HEK293 (cell line): ENCODE results near the gene WASHC4.

Experiments used
- GLI2 ChIP-seq: fragments of 450-650 bp; formaldehyde crosslinking; IDR thresholded peaks from 2 replicates; pipeline ENCODE4; 2017; ENCODE audit warnings: missing biosample characterization, missing genetic modification characterization, low read depth, borderline replicate concordance
- KLF7 ChIP-seq: fragments of 450-650 bp; formaldehyde crosslinking; IDR thresholded peaks from 2 replicates; pipeline ENCODE4 v1.5.1; 2016; ENCODE audit warnings: missing biosample characterization, missing genetic modification characterization, borderline replicate concordance
- MYNN ChIP-seq: fragments of 450-650 bp; formaldehyde crosslinking; IDR thresholded peaks from 2 replicates; pipeline ENCODE4 v1.5.1; 2016; ENCODE audit warnings: missing biosample characterization, missing genetic modification characterization, borderline replicate concordance
- PRDM2 ChIP-seq: fragments of 450-650 bp; formaldehyde crosslinking; IDR thresholded peaks from 2 replicates; pipeline ENCODE4 v1.5.1; 2016; ENCODE audit warnings: missing biosample characterization, missing genetic modification characterization, borderline replicate concordance
- REPIN1 ChIP-seq: fragments of 450-650 bp; formaldehyde crosslinking; IDR thresholded peaks from 2 replicates; pipeline ENCODE4 v1.5.1; 2017; ENCODE audit warnings: missing biosample characterization, missing genetic modification characterization, low read depth
- SCRT1 ChIP-seq: fragments of 450-650 bp; formaldehyde crosslinking; IDR thresholded peaks from 2 replicates; pipeline ENCODE4 v1.5.1; 2016; ENCODE audit warnings: missing biosample characterization, missing genetic modification characterization, borderline replicate concordance
- ZBTB7A ChIP-seq: fragments of 450-650 bp; formaldehyde crosslinking; IDR thresholded peaks from 2 replicates; pipeline ENCODE4 v1.5.1; 2016; ENCODE audit warnings: low read depth, missing biosample characterization, missing genetic modification characterization
- ZBTB8A ChIP-seq: fragments of 450-650 bp; formaldehyde crosslinking; IDR thresholded peaks from 2 replicates; pipeline ENCODE4 v1.5.1; 2016; ENCODE audit warnings: missing biosample characterization, missing genetic modification characterization
- ZFHX2 ChIP-seq: fragments of 450-650 bp; formaldehyde crosslinking; conservative IDR thresholded peaks from 2 replicates; pipeline ENCODE4 v1.5.1; 2016; ENCODE audit warnings: missing biosample characterization, missing genetic modification characterization
- ZNF146 ChIP-seq: fragments of 450-650 bp; formaldehyde crosslinking; IDR thresholded peaks from 2 replicates; pipeline ENCODE4 v1.5.1; 2016; ENCODE audit warnings: missing biosample characterization, missing genetic modification characterization
- ZNF175 ChIP-seq: fragments of 450-650 bp; formaldehyde crosslinking; IDR thresholded peaks from 2 replicates; pipeline ENCODE4 v1.5.1; 2016; ENCODE audit warnings: missing biosample characterization, missing genetic modification characterization
- ZNF248 ChIP-seq: fragments of 450-650 bp; formaldehyde crosslinking; IDR thresholded peaks from 2 replicates; pipeline ENCODE4 v1.5.1; 2017; ENCODE audit warnings: missing biosample characterization, missing genetic modification characterization
- ZNF350 ChIP-seq: fragments of 450-650 bp; formaldehyde crosslinking; IDR thresholded peaks from 2 replicates; pipeline ENCODE4 v1.5.0; 2017; ENCODE audit warnings: missing biosample characterization, mild to moderate bottlenecking, missing genetic modification characterization
- ZNF391 ChIP-seq: fragments of 450-650 bp; formaldehyde crosslinking; IDR thresholded peaks from 2 replicates; pipeline ENCODE4 v1.5.1; 2016; ENCODE audit warnings: low read depth, missing biosample characterization, missing genetic modification characterization, borderline replicate concordance
- ZNF518A ChIP-seq: fragments of 450-650 bp; formaldehyde crosslinking; conservative IDR thresholded peaks from 2 replicates; pipeline ENCODE4 v1.5.1; 2016; ENCODE audit warnings: low read depth, missing biosample characterization, missing genetic modification characterization
- ZNF658 ChIP-seq: fragments of 450-650 bp; formaldehyde crosslinking; IDR thresholded peaks from 2 replicates; pipeline ENCODE4; 2016; ENCODE audit warnings: missing biosample characterization, missing genetic modification characterization
- ZNF830 ChIP-seq: fragments of 450-650 bp; IDR thresholded peaks from 2 replicates; pipeline ENCODE4 v1.5.0; 2018; ENCODE audit warnings: missing biosample characterization, missing genetic modification characterization, low read depth, mild to moderate bottlenecking, moderate library complexity
- TF ChIP-seq, protein P1 (sequence below): fragments of 450-650 bp; formaldehyde crosslinking; IDR thresholded peaks from 2 replicates; pipeline ENCODE4 v1.5.1; 2016; ENCODE audit warnings: missing biosample characterization, missing genetic modification characterization, borderline replicate concordance
- TF ChIP-seq, protein P2 (sequence below): fragments of 450-650 bp; formaldehyde crosslinking; IDR thresholded peaks from 2 replicates; pipeline ENCODE4 v1.5.1; 2016; ENCODE audit warnings: missing biosample characterization, missing genetic modification characterization

WASHC4 gene

GRCh38 chr12:105107494-105108371, at the start of gene WASHC4 (continued):
- no peak; the same call in 1 of the 2 replicates for TF ChIP-seq PRDM2
- no peak for TF ChIP-seq ZNF175 (tag by site-specific recombination)
- peak; percentile 85; the same call in 1 of the 2 replicates for TF ChIP-seq ZNF391 (tag by site-specific recombination)
- peak; percentile 71; the same call in 1 of the 2 replicates for TF ChIP-seq KLF7 (tag by site-specific recombination)
- TF ChIP-seq, protein P1, sequence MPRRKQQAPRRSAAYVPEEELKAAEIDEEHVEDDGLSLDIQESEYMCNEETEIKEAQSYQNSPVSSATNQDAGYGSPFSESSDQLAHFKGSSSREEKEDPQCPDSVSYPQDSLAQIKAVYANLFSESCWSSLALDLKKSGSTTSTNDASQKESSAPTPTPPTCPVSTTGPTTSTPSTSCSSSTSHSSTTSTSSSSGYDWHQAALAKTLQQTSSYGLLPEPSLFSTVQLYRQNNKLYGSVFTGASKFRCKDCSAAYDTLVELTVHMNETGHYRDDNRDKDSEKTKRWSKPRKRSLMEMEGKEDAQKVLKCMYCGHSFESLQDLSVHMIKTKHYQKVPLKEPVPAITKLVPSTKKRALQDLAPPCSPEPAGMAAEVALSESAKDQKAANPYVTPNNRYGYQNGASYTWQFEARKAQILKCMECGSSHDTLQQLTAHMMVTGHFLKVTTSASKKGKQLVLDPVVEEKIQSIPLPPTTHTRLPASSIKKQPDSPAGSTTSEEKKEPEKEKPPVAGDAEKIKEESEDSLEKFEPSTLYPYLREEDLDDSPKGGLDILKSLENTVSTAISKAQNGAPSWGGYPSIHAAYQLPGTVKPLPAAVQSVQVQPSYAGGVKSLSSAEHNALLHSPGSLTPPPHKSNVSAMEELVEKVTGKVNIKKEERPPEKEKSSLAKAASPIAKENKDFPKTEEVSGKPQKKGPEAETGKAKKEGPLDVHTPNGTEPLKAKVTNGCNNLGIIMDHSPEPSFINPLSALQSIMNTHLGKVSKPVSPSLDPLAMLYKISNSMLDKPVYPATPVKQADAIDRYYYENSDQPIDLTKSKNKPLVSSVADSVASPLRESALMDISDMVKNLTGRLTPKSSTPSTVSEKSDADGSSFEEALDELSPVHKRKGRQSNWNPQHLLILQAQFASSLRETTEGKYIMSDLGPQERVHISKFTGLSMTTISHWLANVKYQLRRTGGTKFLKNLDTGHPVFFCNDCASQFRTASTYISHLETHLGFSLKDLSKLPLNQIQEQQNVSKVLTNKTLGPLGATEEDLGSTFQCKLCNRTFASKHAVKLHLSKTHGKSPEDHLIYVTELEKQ (tag by site-specific recombination): no peak; the same call in 1 of the 2 replicates
- no peak for TF ChIP-seq ZNF830 (tag by site-specific recombination)
- TF ChIP-seq ZNF248: no peak
- no peak for TF ChIP-seq ZNF146 (tag by site-specific recombination)
- peak; percentile 7; the same call in 1 of the 2 replicates for TF ChIP-seq ZBTB7A (tag by site-specific recombination)
- TF ChIP-seq, protein P2, sequence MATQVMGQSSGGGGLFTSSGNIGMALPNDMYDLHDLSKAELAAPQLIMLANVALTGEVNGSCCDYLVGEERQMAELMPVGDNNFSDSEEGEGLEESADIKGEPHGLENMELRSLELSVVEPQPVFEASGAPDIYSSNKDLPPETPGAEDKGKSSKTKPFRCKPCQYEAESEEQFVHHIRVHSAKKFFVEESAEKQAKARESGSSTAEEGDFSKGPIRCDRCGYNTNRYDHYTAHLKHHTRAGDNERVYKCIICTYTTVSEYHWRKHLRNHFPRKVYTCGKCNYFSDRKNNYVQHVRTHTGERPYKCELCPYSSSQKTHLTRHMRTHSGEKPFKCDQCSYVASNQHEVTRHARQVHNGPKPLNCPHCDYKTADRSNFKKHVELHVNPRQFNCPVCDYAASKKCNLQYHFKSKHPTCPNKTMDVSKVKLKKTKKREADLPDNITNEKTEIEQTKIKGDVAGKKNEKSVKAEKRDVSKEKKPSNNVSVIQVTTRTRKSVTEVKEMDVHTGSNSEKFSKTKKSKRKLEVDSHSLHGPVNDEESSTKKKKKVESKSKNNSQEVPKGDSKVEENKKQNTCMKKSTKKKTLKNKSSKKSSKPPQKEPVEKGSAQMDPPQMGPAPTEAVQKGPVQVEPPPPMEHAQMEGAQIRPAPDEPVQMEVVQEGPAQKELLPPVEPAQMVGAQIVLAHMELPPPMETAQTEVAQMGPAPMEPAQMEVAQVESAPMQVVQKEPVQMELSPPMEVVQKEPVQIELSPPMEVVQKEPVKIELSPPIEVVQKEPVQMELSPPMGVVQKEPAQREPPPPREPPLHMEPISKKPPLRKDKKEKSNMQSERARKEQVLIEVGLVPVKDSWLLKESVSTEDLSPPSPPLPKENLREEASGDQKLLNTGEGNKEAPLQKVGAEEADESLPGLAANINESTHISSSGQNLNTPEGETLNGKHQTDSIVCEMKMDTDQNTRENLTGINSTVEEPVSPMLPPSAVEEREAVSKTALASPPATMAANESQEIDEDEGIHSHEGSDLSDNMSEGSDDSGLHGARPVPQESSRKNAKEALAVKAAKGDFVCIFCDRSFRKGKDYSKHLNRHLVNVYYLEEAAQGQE (tag by site-specific recombination): peak; percentile 72; the same call in 1 of the 2 replicates
- no peak; the same call in 1 of the 2 replicates for TF ChIP-seq MYNN
- no peak for TF ChIP-seq SCRT1 (tag by site-specific recombination)
- TF ChIP-seq REPIN1: peak; percentile 89; the same call in 1 of the 2 replicates
- 0 out of 2 replicates have a peak, but pooled peaks have one; percentile 19 for TF ChIP-seq ZNF518A (tag by site-specific recombination)
- peak; percentile 85 for TF ChIP-seq ZFHX2 (tag by site-specific recombination)
- TF ChIP-seq ZNF350 (tag by site-specific recombination): no peak
- TF ChIP-seq GLI2 (tag by site-specific recombination): no peak
- no peak for TF ChIP-seq ZNF658 (tag by site-specific recombination)
- TF ChIP-seq ZBTB8A (tag by site-specific recombination): peak; percentile 78
